Vagina (tissue), 2 donors: Measurements from ENCODE around the gene CAV3. TPM values are rescaled to one million over a fixed set of nuclear protein-coding genes. Genes with fewer than 3 reads are reported as not detected.

ENCODE experiments used
- DNase-seq, 2 donors: peaks; one replicate each; pipeline ENCODE4 v3.0.0-alpha.2; 2017; ENCODE audit errors: extremely low spot score in 2 of 2
- H3K27ac ChIP-seq: fragments of 200-600 bp; sonication (generic); one replicate; pipeline ENCODE4 v1.5.1; 2019
- H3K27me3 ChIP-seq: fragments of 200-600 bp; sonication (generic); one replicate; pipeline ENCODE4 v1.5.1; 2019
- H3K36me3 ChIP-seq, 2 donors: fragments of 200-600 bp; sonication (generic); one replicate each; pipeline ENCODE4 v1.5.1; 2017 to 2019
- H3K4me1 ChIP-seq: fragments of 200-600 bp; sonication (generic); one replicate; pipeline ENCODE4 v1.5.1; 2019
- H3K4me3 ChIP-seq, 2 donors: fragments of 200-600 bp; sonication (generic); 1 replicate in 1 of 2; 2 replicates in 1 of 2; pipeline ENCODE4 v1.5.1; 2016 to 2019
- H3K9me3 ChIP-seq: fragments of 200-600 bp; sonication (generic); one replicate; pipeline ENCODE4 v1.5.1; 2019
- CTCF ChIP-seq, 3 experiments: fragments of 450-650 bp in 2 of 3; fragments of 200-600 bp in 1 of 3; sonication (generic) in 1 of 3; IDR thresholded peaks; one replicate each; pipeline ENCODE4 v1.5.1; 2017 to 2019; ENCODE audit warnings: antibody characterized with exemption in 3 of 3, mild to moderate bottlenecking in 2 of 3, moderate library complexity in 2 of 3
- POLR2A ChIP-seq, 2 donors: fragments of 450-650 bp; IDR thresholded peaks; one replicate each; pipeline ENCODE4 v1.6.1; 2017; ENCODE audit warnings: antibody characterized with exemption in 2 of 2, mild to moderate bottlenecking in 2 of 2, moderate library complexity in 2 of 2
- POLR2AphosphoS5 ChIP-seq, 2 donors: sonication (generic); formaldehyde crosslinking; IDR thresholded peaks; one replicate each; pipeline ENCODE4 v1.9.0; 2017; ENCODE audit warnings: antibody characterized with exemption in 2 of 2, mild to moderate bottlenecking in 2 of 2, low read depth in 1 of 2; ENCODE audit not compliant: insufficient read depth in 1 of 2
- intact Hi-C: fragments of 100-400 bp; cut with DNase I; formaldehyde crosslinking; loops from one replicate; pipeline ENCODE4 v1.15.1; 2023
- total RNA-seq: library from RNA; depleted of rRNA; stranded (reverse); fragments of >200 nt; gene quantifications from one replicate; pipeline ENCODE4 v1.2.3, GENCODE V29; 2016

The CAV3 gene
- total RNA-seq, 1 donor from 2014 or later = not detected

GRCh38 chr3:8757551-8758518, 24.2 kb downstream of the CAV3 start:
- TF ChIP-seq POLR2A (IDR thresholded peaks at IDR 0.05) (no peak), POLR2AphosphoS5 (IDR thresholded peaks at IDR 0.05; ENCODE audit: insufficient read depth in 1 of 2, low read depth in 1 of 2) (peak in 1 of 2 donors; percentile 26)
- Histone ChIP-seq H3K4me1 (no peaks in the 10 kb centered on the region), H3K4me3 (no peak overlapping the region), H3K36me3 (no peaks in the 10 kb centered on the region), H3K9me3 (no peaks in the 10 kb centered on the region), H3K27me3 (no peaks in the 10 kb centered on the region), H3K27ac (no peak overlapping the region)
- peak in 1 of 2 donors; percentile 84 for DNase-seq
- intact Hi-C loops = no loop called here

- intact Hi-C loops = no loop called here
- no peak for TF ChIP-seq CTCF (IDR thresholded peaks at IDR 0.05)
- no peak for TF ChIP-seq POLR2AphosphoS5 (IDR thresholded peaks at IDR 0.05; ENCODE audit: insufficient read depth in 1 of 2, low read depth in 1 of 2)
- TF ChIP-seq POLR2A (IDR thresholded peaks at IDR 0.05) = no peak
- no peaks in the 10 kb centered on the region for H3K4me1 ChIP-seq
- no peaks in the 10 kb centered on the region for H3K27me3 ChIP-seq
- no peaks in the 10 kb centered on the region for H3K9me3 ChIP-seq
- no peak overlapping the region for H3K4me3 ChIP-seq
- no peak overlapping the region for H3K27ac ChIP-seq
- DNase-seq = no peak
- H3K36me3 ChIP-seq = no peaks in the 10 kb centered on the region
These were observed 25.6 kb downstream of the CAV3 start for GRCh38 chr3:8759038-8759707.

GRCh38 chr3:8760091-8760490, 26.5 kb downstream of the CAV3 start:
- Histone ChIP-seq H3K27ac (no peak overlapping the region), H3K4me3 (no peak overlapping the region), H3K9me3 (no peaks in the 10 kb centered on the region), H3K27me3 (no peaks in the 10 kb centered on the region), H3K4me1 (no peaks in the 10 kb centered on the region), H3K36me3 (no peaks in the 10 kb centered on the region)
- peak in 1 of 2 donors; percentile 65 for DNase-seq
- TF ChIP-seq CTCF (IDR thresholded peaks at IDR 0.05) (no peak), POLR2AphosphoS5 (IDR thresholded peaks at IDR 0.05; ENCODE audit: insufficient read depth in 1 of 2, low read depth in 1 of 2) (no peak)
- intact Hi-C loops = no loop called here

- Histone ChIP-seq H3K27me3 (no peaks in the 10 kb centered on the region), H3K4me3 (no peak overlapping the region), H3K4me1 (no peaks in the 10 kb centered on the region), H3K9me3 (no peaks in the 10 kb centered on the region), H3K36me3 (no peaks in the 10 kb centered on the region), H3K27ac (no peak overlapping the region)
- no peak for TF ChIP-seq POLR2A (IDR thresholded peaks at IDR 0.05)
- no peak for TF ChIP-seq CTCF (IDR thresholded peaks at IDR 0.05)
- no peak for TF ChIP-seq POLR2AphosphoS5 (IDR thresholded peaks at IDR 0.05; ENCODE audit: insufficient read depth in 1 of 2, low read depth in 1 of 2)
- intact Hi-C loops = no loop called here
- no peak for DNase-seq
These were observed 26.9 kb downstream of the CAV3 start for GRCh38 chr3:8760506-8760905.

GRCh38 chr3:8761866-8762265, 28.3 kb downstream of the CAV3 start:
- Histone ChIP-seq H3K4me1 (no peaks in the 10 kb centered on the region), H3K4me3 (no peak overlapping the region), H3K27me3 (no peaks in the 10 kb centered on the region), H3K9me3 (no peaks in the 10 kb centered on the region), H3K36me3 (no peaks in the 10 kb centered on the region), H3K27ac (no peak overlapping the region)
- TF ChIP-seq POLR2AphosphoS5 (IDR thresholded peaks at IDR 0.05; ENCODE audit: insufficient read depth in 1 of 2, low read depth in 1 of 2) = no peak
- no peak for TF ChIP-seq CTCF (IDR thresholded peaks at IDR 0.05)
- no peak for TF ChIP-seq POLR2A (IDR thresholded peaks at IDR 0.05)
- intact Hi-C loops = no loop called here
- DNase-seq = peak in 1 of 2 donors; percentile 83
